OCI-LY1 (cell line): ENCODE data around the gene SKOR2.
"Not testable (repeated sequence)": the region's sequence is repeated elsewhere in the genome, so short reads cannot be mapped to it uniquely, and the experiment has no call there.

Experiments used
- CTCF ChIP-seq: fragments of 200-600 bp; sonication (generic), shearing (Covaris generic); IDR thresholded peaks from 2 replicates; pipeline ENCODE4 v1.5.1; 2017; ENCODE audit warnings: mild to moderate bottlenecking, antibody characterized with exemption, low read length, moderate library complexity, mixed read lengths
- EZH2 ChIP-seq: fragments of 200-600 bp; sonication (generic), shearing (Covaris generic); IDR thresholded peaks from 2 replicates; pipeline ENCODE4 v1.8.0; 2017; ENCODE audit warnings: borderline replicate concordance, mixed run types, mild to moderate bottlenecking, antibody characterized with exemption, low read length, moderate library complexity, mixed read lengths

- not testable (repeated sequence) for TF ChIP-seq CTCF, EZH2
Measured at GRCh38 chr18:47195961-47196360, 55.5 kb downstream of the SKOR2 start.
